Stomach (tissue), 9 donors: Measurements from ENCODE around the gene CORO7. TPM values are rescaled to one million over a fixed set of nuclear protein-coding genes. Genes with fewer than 3 reads are reported as not detected.

Experiments used
- DNase-seq, 2 donors: peaks; one replicate each; pipeline versions ENCODE4 v3.0.0 to v3.0.0-alpha.2; 2013 to 2019
- H3K27ac ChIP-seq, 5 donors: fragments of 200-600 bp in 4 of 5; sonication (generic) in 4 of 5; one replicate each; pipeline ENCODE4 v1.5.1; 2013 to 2019; ENCODE audit warnings: mild to moderate bottlenecking in 1 of 5, moderate library complexity in 1 of 5
- H3K27me3 ChIP-seq, 3 donors: fragments of 200-600 bp; sonication (generic); one replicate each; pipeline ENCODE4 v1.5.1; 2017 to 2019; ENCODE audit warnings: mixed run types in 1 of 3
- H3K36me3 ChIP-seq, 4 donors: fragments of 200-600 bp; sonication (generic); 1 replicate in 3 of 4; 2 replicates in 1 of 4; pipeline ENCODE4 v1.5.1; 2016 to 2019
- H3K4me1 ChIP-seq, 4 donors: fragments of 200-600 bp; sonication (generic); one replicate each; pipeline ENCODE4 v1.5.1; 2016 to 2019
- H3K4me3 ChIP-seq, 4 donors: fragments of 200-600 bp; sonication (generic) in 3 of 4; one replicate each; pipeline ENCODE4 v1.5.1; 2016 to 2019; ENCODE audit warnings: mild to moderate bottlenecking in 1 of 4
- H3K9me3 ChIP-seq, 4 donors: fragments of 200-600 bp; sonication (generic); one replicate each; pipeline ENCODE4 v1.5.1; 2016 to 2019
- EP300 ChIP-seq: sonication (generic); formaldehyde crosslinking; IDR thresholded peaks from one replicate; pipeline ENCODE4 v1.6.1; 2017; ENCODE audit warnings: antibody characterized with exemption
- POLR2A ChIP-seq, 4 donors: fragments of 450-650 bp; IDR thresholded peaks; one replicate each; pipeline ENCODE4 v1.6.1; 2016; ENCODE audit warnings: antibody characterized with exemption in 4 of 4, control low read depth in 2 of 4, mild to moderate bottlenecking in 1 of 4, moderate library complexity in 1 of 4
- POLR2AphosphoS5 ChIP-seq, 3 donors: sonication (generic); formaldehyde crosslinking; IDR thresholded peaks; one replicate each; pipeline ENCODE4 v1.6.1; 2016; ENCODE audit warnings: antibody characterized with exemption in 3 of 3
- WGBS, 5 donors: extraction: QIAGEN DNeasy Blood & Tissue Kit in 3 of 5; methylation state at CpG; one replicate each; pipeline versions ENCODE4 v1.1.5 to v1.1.7; 2013 to 2018; 5-methylcytosine and 5-hydroxymethylcytosine counted together
- intact Hi-C: fragments of 100-400 bp; cut with DNase I; formaldehyde crosslinking; loops from one replicate; pipeline ENCODE4 v1.15.1; 2023; ENCODE audit warnings: low total_unique reads
- polyA plus RNA-seq, 3 donors: library from polyadenylated mRNA; stranded (reverse); fragments of 200-250 nt; gene quantifications; one replicate each; pipeline ENCODE4 v1.2.3, GENCODE V29; 2013
- total RNA-seq, 5 donors: library from RNA; depleted of rRNA; stranded (reverse); fragments of >200 nt; gene quantifications; one replicate each; pipeline versions ENCODE4 v1.1.0 to v1.2.3, GENCODE V29; 2014 to 2016
- TF ChIP-seq, protein P1 (sequence below), 7 experiments: fragments of 450-650 bp in 4 of 7; fragments of 200-600 bp in 3 of 7; sonication (generic) in 3 of 7; IDR thresholded peaks; one replicate each; pipeline ENCODE4 v1.5.1; 2016 to 2019; ENCODE audit warnings: antibody characterized with exemption in 7 of 7, control low read depth in 2 of 7, mild to moderate bottlenecking in 1 of 7
- donor health status: healthy with polysubstance abuse.
- donor health status: Bipolar disorder and iron deficiency.
- donor health status: healthy.

CORO7 gene
- total and polyA plus RNA-seq, 8 donors = 12.5 to 173 (median 17.3) TPM

DNA sequence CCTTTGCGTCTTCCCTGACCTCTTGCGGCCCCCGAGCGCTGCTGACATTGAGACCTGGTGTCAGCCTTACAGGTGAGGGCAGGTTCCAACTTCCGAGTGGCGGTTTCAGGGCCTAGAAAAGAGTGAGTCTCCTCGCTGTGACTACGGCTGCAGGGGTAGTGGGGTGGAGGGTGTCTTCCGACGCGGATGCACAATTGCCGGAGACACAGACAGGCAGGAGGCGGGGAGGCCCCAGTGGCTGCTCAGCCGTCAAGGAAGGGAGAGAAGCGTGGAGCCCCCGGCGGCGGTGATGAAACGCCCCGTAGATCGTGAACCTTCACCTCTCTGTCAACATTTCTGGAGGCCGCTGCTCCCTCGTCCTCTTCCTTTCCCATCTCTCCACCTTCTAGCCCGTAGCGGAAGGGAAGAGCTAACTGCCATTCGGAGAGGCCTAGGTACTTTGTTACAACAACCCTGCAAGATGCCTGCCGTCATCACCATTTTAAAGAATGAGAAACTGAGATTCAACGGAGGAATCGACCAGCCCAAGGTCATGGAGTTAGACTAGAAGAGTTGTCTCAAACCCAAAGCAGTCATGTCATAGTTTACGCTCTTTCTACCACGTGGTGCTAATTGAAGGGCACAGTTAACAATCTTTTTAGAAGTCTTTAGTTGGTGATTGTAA, 9.8 kb upstream of the CORO7 start:
- no peak for DNase-seq
- Histone ChIP-seq H3K4me3 (peak overlapping the region; percentile 89 to 99 (median 96)), H3K27me3 (no peaks in the 10 kb centered on the region), H3K4me1 (peaks cover 19 to 33% (median 22%) of the 10 kb centered on the region in 4 donors), H3K27ac (peak overlapping the region; percentile 96 to 98 (median 97)), H3K36me3 (peaks cover 0 to 16% (median 14%) of the 10 kb centered on the region in 4 donors), H3K9me3 (no peaks in the 10 kb centered on the region)
- WGBS, 5 donors = 2 to 3% (median 3%) methylated on average over 27 to 31 of the region's 31 CpGs
- intact Hi-C loops = no loop called here
- no peak for TF ChIP-seq POLR2A (IDR thresholded peaks at IDR 0.05)
- TF ChIP-seq, protein P1, sequence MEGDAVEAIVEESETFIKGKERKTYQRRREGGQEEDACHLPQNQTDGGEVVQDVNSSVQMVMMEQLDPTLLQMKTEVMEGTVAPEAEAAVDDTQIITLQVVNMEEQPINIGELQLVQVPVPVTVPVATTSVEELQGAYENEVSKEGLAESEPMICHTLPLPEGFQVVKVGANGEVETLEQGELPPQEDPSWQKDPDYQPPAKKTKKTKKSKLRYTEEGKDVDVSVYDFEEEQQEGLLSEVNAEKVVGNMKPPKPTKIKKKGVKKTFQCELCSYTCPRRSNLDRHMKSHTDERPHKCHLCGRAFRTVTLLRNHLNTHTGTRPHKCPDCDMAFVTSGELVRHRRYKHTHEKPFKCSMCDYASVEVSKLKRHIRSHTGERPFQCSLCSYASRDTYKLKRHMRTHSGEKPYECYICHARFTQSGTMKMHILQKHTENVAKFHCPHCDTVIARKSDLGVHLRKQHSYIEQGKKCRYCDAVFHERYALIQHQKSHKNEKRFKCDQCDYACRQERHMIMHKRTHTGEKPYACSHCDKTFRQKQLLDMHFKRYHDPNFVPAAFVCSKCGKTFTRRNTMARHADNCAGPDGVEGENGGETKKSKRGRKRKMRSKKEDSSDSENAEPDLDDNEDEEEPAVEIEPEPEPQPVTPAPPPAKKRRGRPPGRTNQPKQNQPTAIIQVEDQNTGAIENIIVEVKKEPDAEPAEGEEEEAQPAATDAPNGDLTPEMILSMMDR (IDR thresholded peaks at IDR 0.05) = no peak
- TF ChIP-seq POLR2AphosphoS5 (IDR thresholded peaks at IDR 0.05) = no peak
- TF ChIP-seq EP300 = no peak

DNA sequence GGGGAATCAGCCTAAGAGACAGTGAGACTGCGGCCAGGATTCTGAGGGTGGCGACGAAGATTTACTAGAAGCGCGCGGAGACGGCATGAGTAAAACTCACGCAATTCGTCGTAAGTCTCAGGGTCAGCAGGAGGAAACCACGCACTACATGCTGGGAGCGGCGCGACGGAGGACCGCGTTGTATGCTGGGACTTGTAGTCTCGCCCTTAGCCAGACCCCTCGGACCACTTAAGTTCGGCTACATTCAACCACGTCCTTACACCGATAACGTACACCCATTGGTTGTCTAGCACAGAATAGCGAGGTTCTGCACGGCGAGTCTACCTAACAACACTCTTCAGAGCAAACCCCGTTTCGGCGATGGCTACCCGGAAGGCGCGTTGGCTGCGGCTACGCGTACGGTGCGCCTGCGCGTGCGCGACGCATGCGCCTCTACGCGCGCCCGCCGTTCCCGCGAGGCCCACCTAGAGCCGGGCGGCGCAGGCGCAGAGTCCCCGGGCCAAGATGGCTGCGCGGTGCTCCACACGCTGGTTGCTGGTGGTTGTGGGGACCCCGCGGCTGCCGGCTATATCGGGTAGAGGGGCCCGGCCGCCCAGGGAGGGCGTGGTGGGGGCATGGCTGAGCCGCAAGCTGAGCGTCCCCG, 9.1 kb upstream of the CORO7 start, which contains the start of gene DNAJA3:
TSS of gene DNAJA3 (plus strand) at position 491 of the 643 bp plus-strand sequence. CDS start at position 505, 14 bp downstream.
- peak within 1 kb of the TSS; percentile 96 to 98 (median 97) for H3K27ac ChIP-seq
- peaks cover 19 to 33% (median 22%) of the 10 kb centered on the region in 4 donors for H3K4me1 ChIP-seq
- H3K27me3 ChIP-seq = no peaks in the 10 kb centered on the region
- WGBS, 5 donors = 0 to 1% (median 0%) methylated on average over 47 to 68 of the region's 68 CpGs
- TF ChIP-seq POLR2A (IDR thresholded peaks at IDR 0.05) (peak in 1 of 4 donors; percentile 56), POLR2AphosphoS5 (IDR thresholded peaks at IDR 0.05) (peak; percentile 80 to 90 (median 89)), EP300 (no peak)
- TF ChIP-seq, protein P1 (IDR thresholded peaks at IDR 0.05) = no peak
- H3K4me3 ChIP-seq = peak within 1 kb of the TSS; percentile 89 to 99 (median 96)
- DNase-seq = peak; percentile 94 to 98
- peaks cover 0 to 10% (median 10%) of the 10 kb centered on the region in 4 donors for H3K36me3 ChIP-seq
- no peaks in the 10 kb centered on the region for H3K9me3 ChIP-seq
- intact Hi-C loops = no loop called here

DNA sequence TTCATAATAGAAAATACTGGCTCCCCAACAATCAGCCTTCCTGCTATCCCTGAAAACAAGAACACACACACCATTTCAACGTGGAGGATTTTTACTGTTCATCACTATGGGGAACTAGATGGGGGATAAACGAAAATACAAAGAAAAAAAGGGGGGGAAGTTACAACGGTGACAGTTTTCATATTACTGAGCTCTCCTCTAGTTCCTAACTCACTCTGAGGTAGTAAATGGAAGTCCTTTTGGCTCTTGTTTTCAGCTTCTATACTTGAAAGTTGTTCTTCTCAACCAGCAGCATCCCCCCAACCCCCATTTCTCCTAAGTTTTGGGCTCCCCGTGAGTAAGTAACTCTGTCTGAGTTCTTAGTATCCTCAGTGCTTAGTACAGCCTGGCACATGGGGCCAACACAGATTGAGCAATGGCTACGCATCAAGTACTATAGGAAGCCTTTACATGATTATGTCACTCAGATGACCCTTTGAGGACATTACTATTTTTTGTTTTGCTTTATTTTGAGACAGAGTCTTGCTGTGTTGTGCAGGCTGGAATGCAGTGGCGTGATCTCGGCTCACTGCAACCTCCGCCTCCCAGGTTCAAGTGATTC, 4.2 kb upstream of the CORO7 start:
- WGBS, 5 donors = 77 to 83% (median 81%) methylated on average over 8 of the region's 8 CpGs
- H3K4me1 ChIP-seq = peaks cover 5 to 19% (median 16%) of the 10 kb centered on the region in 4 donors
- TF ChIP-seq POLR2A (IDR thresholded peaks at IDR 0.05) = no peak
- no peak overlapping the region for H3K27ac ChIP-seq
- no peak for DNase-seq
- no peaks in the 10 kb centered on the region for H3K27me3 ChIP-seq
- H3K36me3 ChIP-seq = no peaks in the 10 kb centered on the region
- H3K9me3 ChIP-seq = no peaks in the 10 kb centered on the region
- H3K4me3 ChIP-seq = no peak overlapping the region
- intact Hi-C loops = no loop called here

DNA sequence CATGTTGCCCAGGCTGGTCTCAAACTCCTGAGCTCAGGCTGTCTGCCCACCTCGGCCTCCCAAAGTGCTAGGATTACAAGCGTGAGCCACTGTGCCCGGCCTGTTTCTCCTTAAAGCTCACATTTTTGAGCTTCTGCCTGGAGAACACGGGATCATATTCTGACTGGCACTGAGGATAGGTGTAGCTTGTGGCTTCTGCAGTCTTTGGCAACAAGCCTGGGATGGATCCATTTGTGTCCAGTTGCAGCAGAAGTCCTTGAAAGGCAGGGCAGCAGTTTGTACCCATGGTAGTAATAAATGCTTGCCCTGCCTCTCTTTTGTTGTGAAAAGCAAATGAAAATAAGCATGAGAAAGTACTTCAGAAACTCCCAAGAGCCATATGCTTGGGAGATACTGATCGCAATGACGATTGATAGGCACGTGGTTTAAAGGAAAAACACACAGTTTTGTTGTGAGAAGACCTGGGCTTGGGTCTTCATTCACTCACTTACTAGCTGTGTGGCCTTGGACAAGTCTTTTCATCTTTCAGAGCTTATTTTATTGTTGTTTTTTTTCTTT, 3.1 kb upstream of the CORO7 start:
- H3K4me1 ChIP-seq = peaks cover 7 to 25% (median 24%) of the 10 kb centered on the region in 4 donors
- WGBS, 5 donors = 79 to 89% (median 84%) methylated on average over 7 of the region's 7 CpGs
- no peaks in the 10 kb centered on the region for H3K27me3 ChIP-seq
- H3K27ac ChIP-seq = no peak overlapping the region
- H3K4me3 ChIP-seq = no peak overlapping the region
- no peak for DNase-seq
- intact Hi-C loops = no loop called here
- H3K9me3 ChIP-seq = no peaks in the 10 kb centered on the region
- TF ChIP-seq POLR2AphosphoS5 (IDR thresholded peaks at IDR 0.05) (no peak), POLR2A (IDR thresholded peaks at IDR 0.05) (no peak), EP300 (no peak)
- TF ChIP-seq, protein P1 (IDR thresholded peaks at IDR 0.05) = no peak
- no peaks in the 10 kb centered on the region for H3K36me3 ChIP-seq
